ENCODE data around the gene TAMALIN. TPM values are rescaled to one million over a fixed set of nuclear protein-coding genes. Genes with fewer than 3 reads are reported as not detected.

TAMALIN gene
- total and polyA plus RNA-seq, 2 experiments from 2014 or later: 0.34 to 3.0 TPM

DNA sequence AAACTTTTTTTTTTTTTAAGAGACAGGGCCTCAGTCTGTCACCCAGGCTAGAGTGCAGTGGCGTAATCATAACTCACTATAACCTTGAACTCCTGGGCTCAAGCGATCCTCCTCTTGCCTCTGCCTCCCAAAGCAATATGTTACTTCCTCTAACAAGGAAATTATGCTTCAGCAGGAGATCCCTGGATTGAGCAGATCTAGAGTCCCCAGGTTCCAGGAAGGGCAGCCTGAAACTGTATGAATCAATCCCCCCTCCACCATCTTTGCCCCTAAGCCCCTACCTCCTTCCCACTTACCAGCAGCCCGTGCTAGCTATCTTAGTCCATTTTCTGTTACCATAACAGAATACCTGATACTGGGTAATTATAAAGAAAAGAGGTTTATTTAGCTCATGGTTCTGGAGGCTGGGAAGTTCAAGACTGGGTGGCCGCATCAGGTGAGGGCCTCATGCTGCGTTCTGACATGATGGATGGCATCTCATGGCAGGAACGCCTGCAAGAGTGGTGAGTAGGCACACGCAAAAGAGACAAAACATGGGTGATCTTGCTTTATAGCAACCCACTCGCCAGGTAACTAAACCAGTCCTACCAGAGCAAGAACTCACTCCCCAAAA, 5.0 kb downstream of the TAMALIN start (continued):
- no peak for TF ChIP-seq EZH2phosphoT487 (IDR thresholded peaks at IDR 0.05; ENCODE audit: unreplicated experiment)
- no peak for TF ChIP-seq ZNF331 (CRISPR knock-in tag; IDR thresholded peaks at IDR 0.05; ENCODE audit: low read depth)
- TF ChIP-seq JUNB (IDR thresholded peaks at IDR 0.05; ENCODE audit: unreplicated experiment): no peak
- no peak for TF ChIP-seq CREB1 (CRISPR knock-in tag; IDR thresholded peaks at IDR 0.05; ENCODE audit: low read depth)
- TF ChIP-seq, protein P1, sequence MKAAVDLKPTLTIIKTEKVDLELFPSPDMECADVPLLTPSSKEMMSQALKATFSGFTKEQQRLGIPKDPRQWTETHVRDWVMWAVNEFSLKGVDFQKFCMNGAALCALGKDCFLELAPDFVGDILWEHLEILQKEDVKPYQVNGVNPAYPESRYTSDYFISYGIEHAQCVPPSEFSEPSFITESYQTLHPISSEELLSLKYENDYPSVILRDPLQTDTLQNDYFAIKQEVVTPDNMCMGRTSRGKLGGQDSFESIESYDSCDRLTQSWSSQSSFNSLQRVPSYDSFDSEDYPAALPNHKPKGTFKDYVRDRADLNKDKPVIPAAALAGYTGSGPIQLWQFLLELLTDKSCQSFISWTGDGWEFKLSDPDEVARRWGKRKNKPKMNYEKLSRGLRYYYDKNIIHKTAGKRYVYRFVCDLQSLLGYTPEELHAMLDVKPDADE (IDR thresholded peaks at IDR 0.05): no peak
- no peak for TF ChIP-seq STAT1 (IDR thresholded peaks at IDR 0.05; ENCODE audit: unreplicated experiment)
- no peak for TF ChIP-seq EZH2 (IDR thresholded peaks at IDR 0.05; ENCODE audit: low read depth, unreplicated experiment)

DNA sequence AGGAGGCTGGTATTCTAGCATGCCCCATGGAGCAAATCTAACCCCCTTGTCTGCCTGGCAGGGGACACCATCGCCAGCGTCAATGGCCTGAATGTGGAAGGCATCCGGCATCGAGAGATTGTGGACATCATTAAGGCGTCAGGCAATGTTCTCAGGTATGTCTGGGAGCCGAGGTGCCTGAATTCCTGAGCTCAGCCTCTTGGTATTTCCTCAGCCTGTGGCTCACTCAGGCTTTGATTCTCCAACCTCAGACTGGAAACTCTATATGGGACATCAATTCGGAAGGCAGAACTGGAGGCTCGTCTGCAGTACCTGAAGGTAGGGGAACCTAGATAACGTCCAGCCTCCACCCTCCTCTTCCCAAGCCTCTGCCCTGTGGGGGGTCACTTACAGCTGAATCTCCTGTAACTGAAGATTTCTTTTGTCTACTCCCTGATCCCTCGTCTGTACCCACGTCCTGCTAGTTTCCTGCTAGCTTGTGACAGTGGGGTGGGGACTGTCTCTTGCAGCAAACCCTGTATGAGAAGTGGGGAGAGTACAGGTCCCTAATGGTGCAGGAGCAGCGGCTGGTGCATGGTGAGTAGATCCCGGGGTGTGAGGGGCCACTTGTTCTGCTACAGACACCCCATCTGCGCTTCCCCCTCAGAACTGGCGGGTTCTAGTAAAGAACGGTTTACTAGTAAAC, 7.0 kb downstream of the TAMALIN start:
- Histone ChIP-seq H3K36me3 (ENCODE audit: insufficient read depth) (no peaks in the 10 kb centered on the region), H3K4me2 (peak overlapping the region; percentile 70), H3K27me3 (ENCODE audit: insufficient read depth) (peaks cover 55% of the 10 kb centered on the region), H3K4me3 (peak overlapping the region; percentile 51; the same call in 1 of the 2 replicates), H3K4me1 (ENCODE audit: insufficient read depth) (peaks cover 32% of the 10 kb centered on the region), H4K20me1 (replicated peaks; ENCODE audit: insufficient read depth) (no peaks in the 10 kb centered on the region; the same call in 1 of the 2 replicates), H3K27ac (ENCODE audit: low read depth) (no peak overlapping the region), H3K79me2 (replicated peaks; ENCODE audit: insufficient read depth) (no peaks in the 10 kb centered on the region), H3F3A (replicated peaks; ENCODE audit: low read depth) (0 out of 2 replicates have a peak, but pooled peaks cover 14% of the 10 kb centered on the region), H3K9me2 (ENCODE audit: insufficient read depth) (no peaks in the 10 kb centered on the region), H2AFZ (no peak overlapping the region)
- H3K36me3 Mint-ChIP-seq (ENCODE audit: low read depth): peaks cover 3% of the 10 kb centered on the region; the same call in 2 of the 3 replicates
- H3K4me3 Mint-ChIP-seq: peak overlapping the region; percentile 58; the same call in 1 of the 3 replicates
- no peak overlapping the region for H3K27ac Mint-ChIP-seq
- DNase-seq (ENCODE audit: low spot score): peak; percentile 33
- H3K27me3 Mint-ChIP-seq (ENCODE audit: insufficient read depth, low read depth, poor library complexity): peaks cover 60% of the 10 kb centered on the region
- H3K9me3 Mint-ChIP-seq: no peaks in the 10 kb centered on the region; the same call in 2 of the 3 replicates
- ATAC-seq: no peak
- H3K4me1 Mint-ChIP-seq: peaks cover 34% of the 10 kb centered on the region
- no peak for TF ChIP-seq CREB1 (CRISPR knock-in tag; IDR thresholded peaks at IDR 0.05; ENCODE audit: low read depth)
- TF ChIP-seq ZNF331 (CRISPR knock-in tag; IDR thresholded peaks at IDR 0.05; ENCODE audit: low read depth): no peak
- no peak for TF ChIP-seq STAT1 (IDR thresholded peaks at IDR 0.05; ENCODE audit: unreplicated experiment)
- TF ChIP-seq ZNF114 (CRISPR knock-in tag; IDR thresholded peaks at IDR 0.05): no peak
- no peak for TF ChIP-seq POLR2AphosphoS5 (IDR thresholded peaks at IDR 0.05; ENCODE audit: low read depth)
- TF ChIP-seq, protein P2, sequence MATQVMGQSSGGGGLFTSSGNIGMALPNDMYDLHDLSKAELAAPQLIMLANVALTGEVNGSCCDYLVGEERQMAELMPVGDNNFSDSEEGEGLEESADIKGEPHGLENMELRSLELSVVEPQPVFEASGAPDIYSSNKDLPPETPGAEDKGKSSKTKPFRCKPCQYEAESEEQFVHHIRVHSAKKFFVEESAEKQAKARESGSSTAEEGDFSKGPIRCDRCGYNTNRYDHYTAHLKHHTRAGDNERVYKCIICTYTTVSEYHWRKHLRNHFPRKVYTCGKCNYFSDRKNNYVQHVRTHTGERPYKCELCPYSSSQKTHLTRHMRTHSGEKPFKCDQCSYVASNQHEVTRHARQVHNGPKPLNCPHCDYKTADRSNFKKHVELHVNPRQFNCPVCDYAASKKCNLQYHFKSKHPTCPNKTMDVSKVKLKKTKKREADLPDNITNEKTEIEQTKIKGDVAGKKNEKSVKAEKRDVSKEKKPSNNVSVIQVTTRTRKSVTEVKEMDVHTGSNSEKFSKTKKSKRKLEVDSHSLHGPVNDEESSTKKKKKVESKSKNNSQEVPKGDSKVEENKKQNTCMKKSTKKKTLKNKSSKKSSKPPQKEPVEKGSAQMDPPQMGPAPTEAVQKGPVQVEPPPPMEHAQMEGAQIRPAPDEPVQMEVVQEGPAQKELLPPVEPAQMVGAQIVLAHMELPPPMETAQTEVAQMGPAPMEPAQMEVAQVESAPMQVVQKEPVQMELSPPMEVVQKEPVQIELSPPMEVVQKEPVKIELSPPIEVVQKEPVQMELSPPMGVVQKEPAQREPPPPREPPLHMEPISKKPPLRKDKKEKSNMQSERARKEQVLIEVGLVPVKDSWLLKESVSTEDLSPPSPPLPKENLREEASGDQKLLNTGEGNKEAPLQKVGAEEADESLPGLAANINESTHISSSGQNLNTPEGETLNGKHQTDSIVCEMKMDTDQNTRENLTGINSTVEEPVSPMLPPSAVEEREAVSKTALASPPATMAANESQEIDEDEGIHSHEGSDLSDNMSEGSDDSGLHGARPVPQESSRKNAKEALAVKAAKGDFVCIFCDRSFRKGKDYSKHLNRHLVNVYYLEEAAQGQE (IDR thresholded peaks at IDR 0.05; ENCODE audit: unreplicated experiment): no peak
- no peak for TF ChIP-seq EZH2phosphoT487 (IDR thresholded peaks at IDR 0.05; ENCODE audit: unreplicated experiment)
- TF ChIP-seq JUNB (IDR thresholded peaks at IDR 0.05; ENCODE audit: unreplicated experiment): no peak
- TF ChIP-seq, protein P3, sequence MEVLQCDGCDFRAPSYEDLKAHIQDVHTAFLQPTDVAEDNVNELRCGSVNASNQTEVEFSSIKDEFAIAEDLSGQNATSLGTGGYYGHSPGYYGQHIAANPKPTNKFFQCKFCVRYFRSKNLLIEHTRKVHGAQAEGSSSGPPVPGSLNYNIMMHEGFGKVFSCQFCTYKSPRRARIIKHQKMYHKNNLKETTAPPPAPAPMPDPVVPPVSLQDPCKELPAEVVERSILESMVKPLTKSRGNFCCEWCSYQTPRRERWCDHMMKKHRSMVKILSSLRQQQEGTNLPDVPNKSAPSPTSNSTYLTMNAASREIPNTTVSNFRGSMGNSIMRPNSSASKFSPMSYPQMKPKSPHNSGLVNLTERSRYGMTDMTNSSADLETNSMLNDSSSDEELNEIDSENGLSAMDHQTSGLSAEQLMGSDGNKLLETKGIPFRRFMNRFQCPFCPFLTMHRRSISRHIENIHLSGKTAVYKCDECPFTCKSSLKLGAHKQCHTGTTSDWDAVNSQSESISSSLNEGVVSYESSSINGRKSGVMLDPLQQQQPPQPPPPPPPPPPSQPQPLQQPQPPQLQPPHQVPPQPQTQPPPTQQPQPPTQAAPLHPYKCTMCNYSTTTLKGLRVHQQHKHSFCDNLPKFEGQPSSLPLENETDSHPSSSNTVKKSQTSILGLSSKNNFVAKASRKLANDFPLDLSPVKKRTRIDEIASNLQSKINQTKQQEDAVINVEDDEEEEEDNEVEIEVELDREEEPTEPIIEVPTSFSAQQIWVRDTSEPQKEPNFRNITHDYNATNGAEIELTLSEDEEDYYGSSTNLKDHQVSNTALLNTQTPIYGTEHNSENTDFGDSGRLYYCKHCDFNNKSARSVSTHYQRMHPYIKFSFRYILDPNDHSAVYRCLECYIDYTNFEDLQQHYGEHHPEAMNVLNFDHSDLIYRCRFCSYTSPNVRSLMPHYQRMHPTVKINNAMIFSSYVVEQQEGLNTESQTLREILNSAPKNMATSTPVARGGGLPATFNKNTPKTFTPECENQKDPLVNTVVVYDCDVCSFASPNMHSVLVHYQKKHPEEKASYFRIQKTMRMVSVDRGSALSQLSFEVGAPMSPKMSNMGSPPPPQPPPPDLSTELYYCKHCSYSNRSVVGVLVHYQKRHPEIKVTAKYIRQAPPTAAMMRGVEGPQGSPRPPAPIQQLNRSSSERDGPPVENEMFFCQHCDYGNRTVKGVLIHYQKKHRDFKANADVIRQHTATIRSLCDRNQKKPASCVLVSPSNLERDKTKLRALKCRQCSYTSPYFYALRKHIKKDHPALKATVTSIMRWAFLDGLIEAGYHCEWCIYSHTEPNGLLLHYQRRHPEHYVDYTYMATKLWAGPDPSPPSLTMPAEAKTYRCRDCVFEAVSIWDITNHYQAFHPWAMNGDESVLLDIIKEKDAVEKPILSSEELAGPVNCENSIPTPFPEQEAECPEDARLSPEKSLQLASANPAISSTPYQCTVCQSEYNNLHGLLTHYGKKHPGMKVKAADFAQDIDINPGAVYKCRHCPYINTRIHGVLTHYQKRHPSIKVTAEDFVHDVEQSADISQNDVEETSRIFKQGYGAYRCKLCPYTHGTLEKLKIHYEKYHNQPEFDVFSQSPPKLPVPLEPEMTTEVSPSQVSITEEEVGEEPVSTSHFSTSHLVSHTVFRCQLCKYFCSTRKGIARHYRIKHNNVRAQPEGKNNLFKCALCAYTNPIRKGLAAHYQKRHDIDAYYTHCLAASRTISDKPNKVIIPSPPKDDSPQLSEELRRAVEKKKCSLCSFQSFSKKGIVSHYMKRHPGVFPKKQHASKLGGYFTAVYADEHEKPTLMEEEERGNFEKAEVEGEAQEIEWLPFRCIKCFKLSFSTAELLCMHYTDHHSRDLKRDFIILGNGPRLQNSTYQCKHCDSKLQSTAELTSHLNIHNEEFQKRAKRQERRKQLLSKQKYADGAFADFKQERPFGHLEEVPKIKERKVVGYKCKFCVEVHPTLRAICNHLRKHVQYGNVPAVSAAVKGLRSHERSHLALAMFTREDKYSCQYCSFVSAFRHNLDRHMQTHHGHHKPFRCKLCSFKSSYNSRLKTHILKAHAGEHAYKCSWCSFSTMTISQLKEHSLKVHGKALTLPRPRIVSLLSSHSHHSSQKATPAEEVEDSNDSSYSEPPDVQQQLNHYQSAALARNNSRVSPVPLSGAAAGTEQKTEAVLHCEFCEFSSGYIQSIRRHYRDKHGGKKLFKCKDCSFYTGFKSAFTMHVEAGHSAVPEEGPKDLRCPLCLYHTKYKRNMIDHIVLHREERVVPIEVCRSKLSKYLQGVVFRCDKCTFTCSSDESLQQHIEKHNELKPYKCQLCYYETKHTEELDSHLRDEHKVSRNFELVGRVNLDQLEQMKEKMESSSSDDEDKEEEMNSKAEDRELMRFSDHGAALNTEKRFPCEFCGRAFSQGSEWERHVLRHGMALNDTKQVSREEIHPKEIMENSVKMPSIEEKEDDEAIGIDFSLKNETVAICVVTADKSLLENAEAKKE (CRISPR knock-in tag; IDR thresholded peaks at IDR 0.05): no peak
- TF ChIP-seq EZH2 (IDR thresholded peaks at IDR 0.05; ENCODE audit: low read depth, unreplicated experiment): no peak
